ENCODE data around the gene GLO1.

Gene GLO1

DNA sequence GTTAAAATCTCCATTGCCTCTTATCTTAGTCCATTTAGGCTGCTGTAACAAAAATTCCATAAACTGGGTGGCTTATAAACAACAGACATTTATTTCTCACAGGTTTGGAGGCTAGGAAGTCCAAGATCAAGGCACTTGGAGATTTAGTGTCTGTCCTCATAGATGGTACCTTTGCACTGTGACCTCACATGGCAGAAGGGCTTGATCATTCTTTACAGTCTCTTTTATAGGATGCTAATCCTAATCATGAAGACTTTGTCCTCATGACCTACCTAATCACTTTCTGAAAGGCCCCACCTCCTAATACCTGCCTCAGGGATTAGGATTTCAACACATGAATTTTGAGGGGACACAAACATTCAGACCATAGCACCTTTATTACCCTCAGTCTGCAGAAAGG lies 6.6 kb downstream of the GLO1 start:
- DNase-seq (ENCODE audit: low read depth), result no peak
- no peak for TF ChIP-seq CTCF (conservative IDR thresholded peaks at IDR 0.05; ENCODE audit: low read depth, low read length)
- no peak overlapping the region for H3K4me3 ChIP-seq (ENCODE audit: low read depth, low read length)

- no peak overlapping the region for H3K4me3 ChIP-seq (ENCODE audit: low read depth, low read length)
- no peak for TF ChIP-seq CTCF (conservative IDR thresholded peaks at IDR 0.05; ENCODE audit: low read depth, low read length)
- no peak for DNase-seq (ENCODE audit: low read depth)
Measured at GRCh38 chr6:38695933-38696332, 7.0 kb downstream of the GLO1 start.

- no peak overlapping the region for H3K4me3 ChIP-seq (ENCODE audit: low read depth, low read length)
- no peak for TF ChIP-seq CTCF (conservative IDR thresholded peaks at IDR 0.05; ENCODE audit: low read depth, low read length)
- no peak for DNase-seq (ENCODE audit: low read depth)
Measured at GRCh38 chr6:38695227-38695900, 7.6 kb downstream of the GLO1 start.

- DNase-seq (ENCODE audit: low read depth), result no peak
- H3K4me3 ChIP-seq (ENCODE audit: low read depth, low read length), result no peak overlapping the region
- no peak for TF ChIP-seq CTCF (conservative IDR thresholded peaks at IDR 0.05; ENCODE audit: low read depth, low read length)
Measured at GRCh38 chr6:38688579-38689087, 14.3 kb downstream of the GLO1 start.

GRCh38 chr6:38687549-38687948 lies 15.4 kb downstream of the GLO1 start:
- H3K4me3 ChIP-seq (ENCODE audit: low read depth, low read length), result no peak overlapping the region
- no peak for TF ChIP-seq CTCF (conservative IDR thresholded peaks at IDR 0.05; ENCODE audit: low read depth, low read length)
- DNase-seq (ENCODE audit: low read depth), result no peak

DNA sequence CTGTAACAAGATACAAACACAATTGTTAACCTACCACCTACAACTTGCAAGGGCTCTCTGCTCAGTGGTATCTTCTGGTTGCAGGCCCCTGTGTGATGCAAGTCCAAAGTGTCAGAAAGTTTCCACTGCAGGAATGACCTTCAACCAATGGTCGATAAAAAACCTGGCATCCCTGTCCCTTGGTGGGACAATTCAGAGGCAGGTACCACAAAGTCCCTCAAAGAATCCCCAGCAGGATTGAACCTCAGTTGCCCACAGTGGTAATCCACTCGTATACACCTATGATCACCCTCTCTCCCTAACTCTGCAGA lies 15.9 kb downstream of the GLO1 start:
- H3K4me3 ChIP-seq (ENCODE audit: low read depth, low read length), result no peak overlapping the region
- no peak for DNase-seq (ENCODE audit: low read depth)
- no peak for TF ChIP-seq CTCF (conservative IDR thresholded peaks at IDR 0.05; ENCODE audit: low read depth, low read length)

Data from choroid plexus epithelial cell (primary cell).